TTC549 (cell line): ENCODE measurements around the gene YRDC.

Experiments
- FAIRE-seq: peaks from 2 replicates; lab custom pipeline; 2012; peaks lifted over from hg19 to GRCh38; lab: Jason Lieb, UNC

YRDC gene, protein sequence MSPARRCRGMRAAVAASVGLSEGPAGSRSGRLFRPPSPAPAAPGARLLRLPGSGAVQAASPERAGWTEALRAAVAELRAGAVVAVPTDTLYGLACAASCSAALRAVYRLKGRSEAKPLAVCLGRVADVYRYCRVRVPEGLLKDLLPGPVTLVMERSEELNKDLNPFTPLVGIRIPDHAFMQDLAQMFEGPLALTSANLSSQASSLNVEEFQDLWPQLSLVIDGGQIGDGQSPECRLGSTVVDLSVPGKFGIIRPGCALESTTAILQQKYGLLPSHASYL

DNA sequence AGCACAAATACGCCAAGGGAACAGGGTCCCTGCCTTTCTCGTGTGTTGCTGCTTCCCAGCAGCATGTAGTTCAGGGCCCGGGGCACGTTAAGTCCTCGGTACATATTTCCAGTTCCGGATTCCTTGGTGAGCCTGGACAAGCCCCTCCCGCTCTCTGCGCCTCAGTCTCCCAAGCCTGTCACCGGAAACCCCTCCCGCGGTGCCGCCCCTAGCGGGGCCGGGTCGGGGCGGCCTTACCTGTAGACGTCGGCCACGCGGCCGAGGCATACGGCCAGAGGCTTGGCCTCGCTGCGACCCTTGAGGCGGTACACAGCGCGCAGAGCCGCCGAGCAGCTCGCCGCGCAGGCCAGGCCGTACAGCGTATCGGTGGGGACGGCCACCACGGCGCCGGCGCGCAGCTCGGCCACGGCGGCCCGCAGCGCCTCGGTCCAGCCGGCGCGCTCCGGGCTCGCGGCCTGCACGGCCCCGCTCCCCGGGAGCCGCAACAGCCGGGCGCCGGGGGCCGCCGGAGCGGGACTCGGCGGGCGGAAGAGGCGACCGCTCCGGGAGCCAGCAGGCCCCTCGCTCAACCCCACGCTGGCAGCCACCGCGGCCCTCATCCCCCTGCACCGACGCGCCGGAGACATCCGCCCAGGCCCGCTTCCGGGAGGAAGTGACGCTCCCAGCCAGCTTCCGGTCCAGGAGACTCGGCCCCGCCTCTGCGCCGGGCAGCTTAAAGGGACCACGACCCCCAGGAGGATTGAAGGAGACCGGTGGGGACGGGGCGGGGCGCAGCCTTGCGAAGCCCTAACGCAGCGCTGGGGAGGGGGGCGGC, at the start of gene YRDC, which contains the start of gene C1orf122:
Gene YRDC (minus strand): TSS at position 654 of the 814 bp plus-strand sequence. CDS start 28 bp downstream, at position 626.
Gene C1orf122 (plus strand): TSS at position 236 of the 814 bp plus-strand sequence. CDS start 615 bp downstream, outside the sequence.
- FAIRE-seq = no peak

DNA sequence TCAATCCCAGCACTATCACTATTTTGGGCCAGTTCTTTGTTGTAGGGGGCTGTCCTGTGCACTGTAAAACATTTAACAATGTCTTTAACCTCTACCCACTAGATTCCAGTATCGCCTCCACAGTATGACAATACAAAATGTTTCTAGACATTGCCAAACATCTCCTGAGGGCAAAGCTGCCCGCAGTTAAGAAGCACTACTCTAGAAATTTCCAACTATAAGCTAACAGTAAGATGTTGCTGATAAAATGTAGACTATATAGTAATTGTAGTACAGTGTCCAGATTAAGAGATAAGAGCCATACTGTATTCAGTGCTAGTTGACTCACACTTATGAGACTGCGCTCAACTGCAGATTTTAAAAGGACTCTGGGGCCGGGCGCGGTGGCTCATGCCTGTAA, 46.4 kb upstream of the YRDC start:
- FAIRE-seq = no peak

DNA sequence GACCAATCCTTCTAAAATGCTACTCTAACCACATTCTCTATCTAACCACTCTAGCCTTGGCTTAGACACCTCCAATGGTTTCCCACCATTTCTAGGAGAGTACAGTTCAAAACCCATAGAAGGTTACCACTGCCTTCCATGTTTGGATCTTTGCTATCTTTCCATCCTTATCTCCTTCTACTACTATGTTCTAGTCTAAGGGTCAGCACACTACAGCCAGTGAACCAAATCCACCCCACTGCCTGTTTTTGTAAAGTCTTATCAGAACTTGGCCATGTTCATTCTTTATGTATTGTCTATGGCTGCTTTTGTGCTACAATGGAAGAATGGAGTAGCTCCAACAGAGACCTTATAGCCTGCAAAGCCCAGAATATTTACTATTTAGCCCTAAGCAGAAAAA, 45.1 kb upstream of the YRDC start:
- FAIRE-seq = no peak

DNA sequence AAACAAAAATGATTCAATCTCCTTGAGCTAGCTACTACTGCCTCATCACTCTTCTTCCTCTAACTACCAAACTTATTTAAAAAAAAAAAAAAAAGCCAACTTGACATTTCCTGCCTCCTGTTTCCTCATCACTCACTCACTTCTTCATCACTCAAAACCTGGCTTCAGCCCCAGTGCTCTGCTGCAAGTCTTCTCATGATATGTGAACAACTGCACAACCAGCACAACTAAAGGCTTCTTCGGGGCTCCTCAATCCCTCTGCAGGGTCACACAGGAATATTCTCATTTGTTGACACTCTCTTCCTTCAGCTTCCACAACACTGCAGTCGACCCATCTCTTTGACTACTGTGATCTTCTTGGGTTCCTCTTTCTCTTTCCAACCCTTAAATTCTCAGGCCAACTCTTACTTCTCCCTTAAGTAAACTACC, 43.8 kb upstream of the YRDC start:
- no peak for FAIRE-seq

DNA sequence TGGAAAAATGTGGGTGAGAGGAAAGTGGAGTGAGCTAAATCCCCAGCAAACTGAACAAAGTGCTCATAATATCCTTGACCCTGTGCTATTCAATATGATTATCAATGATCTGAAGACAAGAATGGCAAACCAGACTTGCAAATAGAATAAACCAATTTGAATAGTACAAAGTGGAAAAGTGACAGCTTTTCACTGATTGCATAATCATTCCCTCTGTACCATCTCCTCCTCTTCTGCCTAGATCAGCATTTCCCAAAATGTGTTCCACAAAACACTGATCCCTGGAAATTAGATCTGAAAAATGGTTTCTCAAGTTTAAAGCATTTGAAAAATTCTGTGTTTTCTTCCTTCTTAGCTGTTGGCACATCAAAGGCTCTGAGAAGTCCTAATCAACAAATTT, 43.3 kb upstream of the YRDC start:
- FAIRE-seq = no peak

DNA sequence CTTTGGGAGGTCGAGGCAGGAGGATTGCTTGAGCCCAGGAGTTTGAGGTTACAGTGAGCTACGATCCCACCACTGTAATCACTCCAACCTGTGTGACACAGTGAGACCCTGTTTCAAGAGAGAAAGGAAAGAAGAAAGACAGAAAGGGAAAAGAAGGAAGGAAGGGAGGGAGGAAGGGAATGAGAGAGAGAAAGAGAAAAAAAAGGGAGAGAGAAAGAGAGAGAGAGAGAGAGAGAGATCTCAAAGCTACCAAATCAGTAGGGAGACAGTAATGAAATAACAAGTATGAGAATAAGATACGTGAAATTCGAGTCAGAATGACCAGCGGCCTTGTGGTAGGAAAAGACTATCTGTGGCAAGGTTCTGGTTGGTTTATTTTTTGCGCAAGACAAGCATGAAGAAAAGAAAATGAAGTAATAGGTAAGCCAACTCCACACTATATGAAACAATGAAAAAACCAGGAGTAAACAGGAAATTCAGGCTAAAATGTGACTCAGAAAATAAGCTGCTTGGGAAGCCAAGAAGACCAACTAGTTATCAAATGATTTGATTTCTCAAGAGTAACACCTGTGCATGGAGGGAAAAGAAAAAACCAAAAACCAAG, 42.4 kb upstream of the YRDC start:
- no peak for FAIRE-seq

DNA sequence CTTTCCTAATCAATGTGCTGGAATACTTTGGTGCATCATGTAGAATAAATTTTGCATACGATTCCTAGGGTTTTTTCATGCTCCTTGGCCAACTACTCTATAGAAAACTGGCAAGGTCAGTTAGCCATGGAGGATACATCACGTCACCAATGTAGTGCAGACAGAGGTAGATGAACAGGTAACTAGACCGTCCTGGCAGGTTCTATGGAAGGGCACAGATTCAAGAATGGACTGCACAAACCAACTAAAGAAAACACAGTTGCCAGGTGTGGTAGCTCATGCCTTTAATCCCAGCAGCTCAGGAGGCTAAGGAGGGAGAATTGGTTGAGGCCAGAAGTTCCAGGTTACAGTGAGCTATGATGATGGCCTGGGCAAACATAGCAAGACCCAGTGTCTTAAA, 41.5 kb upstream of the YRDC start:
- no peak for FAIRE-seq

DNA sequence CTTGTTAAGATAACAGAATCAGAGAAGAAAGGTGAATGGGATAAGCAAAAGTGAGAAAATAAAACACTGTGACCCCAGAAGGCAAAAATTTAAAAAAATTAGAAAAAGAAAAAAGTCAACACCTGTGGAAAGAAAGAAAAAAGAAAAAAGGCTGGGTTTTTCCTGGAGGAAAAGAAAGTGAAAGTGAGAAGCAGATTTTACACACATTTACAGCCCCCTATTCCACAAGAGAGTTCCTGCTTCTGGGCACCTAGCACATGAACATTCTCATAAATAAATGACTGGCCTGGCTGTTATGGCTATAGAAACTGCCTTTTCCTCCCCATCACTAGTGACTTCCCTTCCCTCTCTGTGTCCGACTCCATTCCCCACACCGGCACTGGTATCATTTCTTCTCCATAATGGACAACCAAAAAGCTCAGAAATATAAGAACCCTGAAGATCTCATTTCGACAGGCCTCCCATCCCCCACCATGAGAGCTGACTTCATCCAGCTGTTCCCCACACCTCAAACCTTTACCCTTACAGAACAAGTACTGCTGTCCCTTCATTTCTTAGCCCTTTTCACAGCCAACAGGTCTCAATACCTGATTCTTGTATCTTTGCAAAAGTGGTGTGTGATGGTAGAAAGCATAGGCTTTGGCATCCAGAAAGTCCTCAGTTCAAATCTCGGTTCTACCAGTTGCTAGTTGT, 38.8 kb upstream of the YRDC start:
- no peak for FAIRE-seq

DNA sequence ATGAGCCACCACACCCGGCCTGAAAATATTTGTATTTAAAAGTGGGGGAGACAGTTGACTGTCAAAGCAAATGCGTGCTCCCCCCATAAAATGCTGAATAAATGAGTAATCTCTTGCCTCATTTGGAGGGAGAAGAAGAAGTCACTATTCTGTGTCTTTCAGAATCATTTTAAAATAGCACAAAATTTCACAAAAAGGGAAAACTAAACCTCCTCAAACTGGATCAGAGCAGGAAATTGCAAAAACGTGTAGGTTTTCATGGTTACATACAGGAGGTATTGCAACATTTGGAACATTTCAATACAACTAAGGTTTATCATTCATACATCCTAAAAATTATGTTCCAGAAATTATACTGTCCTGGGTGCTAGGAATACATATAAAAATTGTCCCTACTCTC, 37.8 kb upstream of the YRDC start:
- no peak for FAIRE-seq

DNA sequence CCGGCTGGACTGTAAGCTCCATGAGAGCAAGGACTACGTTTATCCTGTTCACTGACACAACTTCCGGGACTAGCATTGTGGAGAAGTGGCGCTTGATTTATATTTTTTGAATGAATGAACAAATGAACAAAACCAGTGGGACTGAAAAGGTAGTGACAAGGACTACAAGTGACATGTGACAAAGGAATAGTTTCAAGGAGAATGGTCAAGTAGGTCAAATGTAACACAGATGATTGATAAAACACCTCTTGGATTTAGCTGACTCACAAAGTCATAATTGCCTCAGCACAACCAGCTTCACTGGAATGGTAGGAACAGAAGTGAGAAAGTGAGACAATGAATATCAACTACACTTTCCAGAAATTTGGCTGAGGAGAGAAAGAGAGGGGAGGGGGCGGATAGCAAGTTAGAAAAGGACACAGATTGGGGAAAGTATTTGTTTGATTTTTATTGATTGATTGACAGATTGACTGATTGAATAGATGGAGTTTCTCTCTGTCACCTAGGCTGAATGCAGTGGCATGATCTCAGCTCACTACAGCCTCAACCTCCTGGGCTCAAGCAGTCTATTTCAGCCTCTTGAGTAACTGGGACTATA, 37.1 kb upstream of the YRDC start:
- no peak for FAIRE-seq

DNA sequence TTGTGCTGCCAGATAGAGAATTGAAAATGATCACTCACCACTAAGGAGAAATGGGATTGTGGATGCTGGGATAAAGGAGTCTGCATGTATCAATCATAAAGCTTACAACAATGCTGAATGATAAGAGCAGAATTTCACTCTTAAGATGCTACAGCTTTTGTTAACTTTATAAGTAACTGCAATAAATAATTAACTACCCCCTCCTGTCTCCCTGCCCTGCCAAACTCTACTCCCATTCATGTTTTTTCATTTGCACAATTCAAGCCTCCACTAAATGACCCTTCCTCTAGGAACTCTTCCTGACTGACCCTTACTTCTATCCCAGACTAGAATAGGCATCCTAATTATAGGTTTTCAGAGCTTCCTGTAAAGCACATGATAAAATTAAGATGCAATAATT, 36.5 kb upstream of the YRDC start:
- no peak for FAIRE-seq

DNA sequence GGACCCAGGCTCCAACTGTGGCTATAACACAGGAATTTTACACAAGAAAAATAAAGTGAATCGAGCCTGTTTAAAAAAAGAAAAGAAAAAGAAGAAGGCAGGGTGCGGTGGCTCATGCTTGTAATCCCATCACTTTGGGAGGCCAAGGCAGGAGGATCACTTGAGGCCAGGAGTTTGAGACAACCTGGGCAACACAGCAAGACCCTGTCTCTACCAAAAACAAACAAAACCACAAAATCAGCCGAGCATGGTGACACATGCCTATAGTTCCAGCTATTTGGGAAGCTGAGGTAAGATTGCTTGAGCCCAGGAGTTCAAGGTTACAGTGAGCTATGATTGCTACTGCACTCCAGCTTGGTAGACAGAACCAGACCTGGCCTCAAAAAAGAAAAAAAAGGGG, 33.6 kb upstream of the YRDC start:
- FAIRE-seq = no peak

DNA sequence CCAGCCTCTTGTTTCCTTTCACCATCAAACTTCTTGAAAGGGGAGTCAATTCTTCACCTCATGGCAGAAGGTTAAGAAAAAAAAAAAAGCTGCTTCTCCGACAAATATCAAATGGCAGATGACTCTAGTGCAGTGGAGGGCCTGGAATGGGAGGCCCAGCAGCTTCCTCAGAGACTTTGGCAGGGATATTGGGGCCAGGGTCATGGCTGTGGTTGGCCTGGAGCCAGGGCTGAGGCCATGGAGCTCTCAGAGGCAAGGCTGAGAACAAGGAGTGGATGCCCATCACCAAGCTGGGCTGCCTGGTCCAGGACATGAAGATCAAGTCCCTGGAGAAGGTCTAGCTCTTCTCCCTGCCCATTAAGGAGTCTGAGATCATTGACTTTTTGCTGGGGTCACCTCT, 32.7 kb upstream of the YRDC start:
- FAIRE-seq = no peak

DNA sequence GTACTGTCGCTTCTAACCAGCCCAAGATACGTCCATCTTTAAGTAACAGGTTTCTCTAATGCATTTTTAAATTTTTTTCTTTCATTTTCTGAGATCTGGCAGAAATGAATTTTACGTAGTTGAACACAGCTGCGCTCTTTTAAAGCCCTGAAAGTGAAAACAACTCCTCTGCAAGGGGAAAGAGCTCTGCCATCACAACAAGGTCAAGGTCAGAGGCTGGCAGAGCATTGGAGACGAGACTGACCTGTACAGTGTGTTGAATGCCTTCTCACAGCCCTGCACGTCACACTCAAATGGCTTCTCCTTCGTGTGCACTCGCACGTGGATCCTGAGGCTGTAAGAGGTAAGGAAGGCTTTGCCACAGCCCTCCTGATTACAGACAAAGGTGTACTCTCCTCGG, 31.7 kb upstream of the YRDC start:
- FAIRE-seq = no peak

DNA sequence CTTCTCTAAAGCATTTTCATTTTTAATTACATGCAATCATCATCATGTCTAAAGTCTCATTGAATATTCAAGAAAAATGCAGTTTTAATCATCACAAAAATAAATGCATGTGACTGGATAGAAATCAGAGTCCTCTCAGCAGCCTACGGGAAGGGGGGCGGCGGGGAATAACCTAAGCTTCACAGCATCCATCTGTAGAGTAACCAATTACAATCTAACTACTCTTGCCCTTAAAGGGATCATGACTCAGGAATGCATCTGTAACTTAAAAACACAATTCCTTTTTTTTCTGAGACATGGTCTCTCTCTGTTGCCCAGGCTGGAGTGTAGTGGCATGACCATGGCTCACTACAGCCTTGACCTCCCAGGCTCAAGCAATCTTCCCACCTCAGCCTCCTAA, 28.8 kb upstream of the YRDC start:
- FAIRE-seq = no peak

DNA sequence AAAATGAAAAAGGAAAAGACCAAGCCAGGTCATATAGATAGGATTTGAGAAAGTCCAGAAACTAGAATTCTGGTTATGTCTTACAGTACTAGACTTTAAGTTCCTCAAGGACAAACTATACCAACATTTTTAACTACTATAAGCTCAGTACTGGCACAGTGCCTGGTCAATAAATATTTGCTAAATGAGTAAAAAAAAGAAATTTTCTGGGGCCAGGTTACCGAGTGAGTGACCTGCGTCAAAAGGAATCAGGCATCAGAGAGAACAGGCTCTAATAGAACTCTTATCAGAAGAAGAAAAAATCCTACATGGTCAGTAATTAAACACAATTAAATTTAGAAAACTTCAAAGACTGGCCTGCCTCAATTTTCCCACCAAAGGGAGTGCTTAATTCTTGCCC, 23.8 kb upstream of the YRDC start:
- no peak for FAIRE-seq

DNA sequence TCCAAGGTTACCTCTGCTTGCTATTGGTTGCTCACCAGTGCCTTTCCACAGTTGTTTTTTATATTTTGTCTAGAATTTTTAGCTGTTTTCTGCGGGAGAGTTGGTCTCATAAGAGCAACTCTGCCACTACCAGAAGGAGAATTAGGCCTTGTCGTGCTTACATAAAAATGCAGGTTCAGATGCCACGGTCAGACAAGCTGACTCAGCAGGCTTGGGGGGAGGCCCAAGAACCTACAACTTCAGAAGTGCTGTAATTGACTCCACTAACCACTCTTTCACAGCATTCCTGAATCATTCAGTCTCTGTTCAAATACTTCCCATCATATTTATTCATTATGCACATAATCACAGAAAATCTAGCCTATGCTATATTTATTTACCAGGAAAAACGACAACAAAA, 23.1 kb upstream of the YRDC start:
- FAIRE-seq = no peak

DNA sequence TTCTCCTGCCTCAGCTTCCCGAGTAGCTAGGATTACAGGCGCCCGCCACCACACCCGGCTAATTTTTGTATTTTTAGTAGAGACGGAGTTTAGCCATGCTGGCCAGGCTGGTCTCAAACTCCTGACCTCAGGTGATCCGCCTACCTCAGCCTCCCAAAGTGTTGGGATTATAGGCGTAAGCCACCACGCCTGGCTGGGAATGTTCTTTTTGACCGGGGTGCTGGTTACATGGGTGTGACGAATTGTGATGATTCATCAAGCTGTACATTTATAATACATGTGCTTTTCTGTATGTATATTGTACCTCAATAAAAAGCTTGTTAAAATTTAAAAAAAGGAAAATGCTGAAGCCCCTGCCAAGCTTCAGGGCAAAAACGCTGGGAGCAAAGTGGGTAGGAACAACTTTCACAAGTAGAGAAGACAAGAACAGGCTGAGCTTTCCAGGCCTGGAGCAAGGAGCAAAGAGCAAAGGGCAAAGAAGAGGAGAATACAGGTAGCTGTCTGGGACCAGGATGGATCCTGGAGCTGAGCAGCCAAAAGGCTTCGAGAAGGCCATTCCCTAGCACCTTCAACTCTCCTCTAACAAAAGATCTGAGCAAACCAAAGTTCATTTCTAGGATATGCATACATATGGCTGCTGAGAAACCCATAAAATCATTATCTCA, 20.5 kb upstream of the YRDC start:
- no peak for FAIRE-seq

DNA sequence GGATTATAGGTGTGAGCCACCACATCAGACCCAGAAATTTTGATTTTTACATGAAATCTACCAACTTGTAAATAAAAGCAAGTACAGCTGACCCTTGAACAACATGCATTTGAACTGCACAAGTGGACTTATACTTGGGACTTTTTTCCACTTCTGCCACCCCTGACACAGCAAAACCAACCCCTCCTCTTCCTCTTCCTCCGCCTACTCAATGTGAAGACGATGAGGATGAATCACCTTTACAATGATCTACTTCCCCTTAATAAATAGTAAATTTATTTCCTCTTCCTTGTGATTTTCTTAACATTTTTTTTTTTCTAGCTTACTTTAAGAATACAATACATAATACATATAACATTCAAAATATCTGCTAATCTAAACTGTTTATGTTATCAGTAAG, 17.5 kb upstream of the YRDC start:
- no peak for FAIRE-seq

DNA sequence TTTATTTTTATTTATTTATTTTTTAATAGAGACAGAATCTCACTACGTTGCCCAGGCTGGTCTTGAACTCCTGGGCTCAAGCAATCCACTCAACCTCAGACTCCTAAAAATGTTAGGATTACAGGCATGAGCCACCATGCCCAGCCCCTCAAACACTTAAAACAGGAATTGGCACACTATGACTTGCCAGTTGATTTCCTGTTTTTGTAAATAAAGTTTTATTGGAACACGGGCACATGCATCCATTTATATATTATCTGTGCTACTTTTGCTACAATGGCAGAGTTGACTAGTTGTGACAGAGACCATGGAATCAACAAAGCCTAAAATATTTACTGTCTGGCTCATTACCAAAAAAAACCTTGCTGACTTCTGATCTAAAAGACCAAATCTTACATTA, 16.0 kb upstream of the YRDC start:
- no peak for FAIRE-seq

DNA sequence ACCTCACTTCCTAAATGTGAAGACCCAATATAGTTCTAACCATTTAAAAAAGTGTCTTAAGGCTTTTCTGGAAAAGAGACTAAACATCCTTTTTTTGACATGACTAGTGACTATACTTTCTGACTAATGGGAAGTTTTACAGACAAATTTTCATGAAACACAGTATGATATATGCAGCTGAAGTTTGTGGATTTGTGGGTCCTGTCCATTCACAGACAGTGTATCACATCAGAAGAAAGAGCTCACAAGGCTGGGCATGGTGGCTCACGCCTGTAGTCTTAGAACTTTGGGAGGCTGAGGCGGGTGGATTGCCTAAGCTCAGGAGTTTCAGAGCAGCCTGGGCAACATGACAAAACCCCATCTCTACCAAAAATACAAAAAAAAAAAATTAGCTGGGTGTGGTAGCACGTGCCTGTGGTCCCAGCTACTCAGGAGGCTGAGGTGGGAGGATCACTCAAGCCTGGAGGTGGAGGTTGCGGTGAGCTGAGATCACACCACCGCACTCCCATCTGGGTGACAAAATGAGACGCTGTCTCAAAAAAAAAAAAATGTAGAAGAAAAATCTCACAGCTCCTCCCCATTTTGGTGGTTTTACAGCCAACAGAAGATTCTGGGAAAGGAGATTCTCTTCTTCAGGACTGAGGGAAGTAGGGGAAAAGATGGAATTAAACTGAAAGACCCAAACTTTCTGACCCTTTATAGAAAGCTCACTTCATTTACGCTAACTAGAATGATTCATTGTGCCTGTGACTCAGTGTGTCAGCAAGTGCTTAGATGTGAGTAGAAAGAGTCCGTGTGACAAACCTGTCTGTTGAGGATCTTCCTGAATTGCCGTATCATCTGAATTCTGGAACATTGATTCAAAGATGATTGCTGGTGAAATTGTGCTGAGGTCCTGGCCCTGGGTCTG, 15.2 kb upstream of the YRDC start:
- no peak for FAIRE-seq
